Fibroblast of mammary gland (primary cell): ENCODE results near the gene OPCML.

Source experiments
- DNase-seq: peaks from one replicate; pipeline ENCODE4 v3.0.0-alpha.2; 2010; ENCODE audit warnings: low read depth
- H3K4me3 ChIP-seq: 2 replicates; pipeline ENCODE4 v1.5.1; 2011; ENCODE audit warnings: low read depth, mild to moderate bottlenecking, low read length, moderate library complexity; ENCODE audit not compliant: control insufficient read depth
- TF ChIP-seq, protein P1 (sequence below): conservative IDR thresholded peaks from 2 replicates; pipeline ENCODE4 v1.5.1; 2011; ENCODE audit warnings: low read depth, low read length, inconsistent platforms; ENCODE audit not compliant: control insufficient read depth, insufficient read depth

OPCML gene

DNA sequence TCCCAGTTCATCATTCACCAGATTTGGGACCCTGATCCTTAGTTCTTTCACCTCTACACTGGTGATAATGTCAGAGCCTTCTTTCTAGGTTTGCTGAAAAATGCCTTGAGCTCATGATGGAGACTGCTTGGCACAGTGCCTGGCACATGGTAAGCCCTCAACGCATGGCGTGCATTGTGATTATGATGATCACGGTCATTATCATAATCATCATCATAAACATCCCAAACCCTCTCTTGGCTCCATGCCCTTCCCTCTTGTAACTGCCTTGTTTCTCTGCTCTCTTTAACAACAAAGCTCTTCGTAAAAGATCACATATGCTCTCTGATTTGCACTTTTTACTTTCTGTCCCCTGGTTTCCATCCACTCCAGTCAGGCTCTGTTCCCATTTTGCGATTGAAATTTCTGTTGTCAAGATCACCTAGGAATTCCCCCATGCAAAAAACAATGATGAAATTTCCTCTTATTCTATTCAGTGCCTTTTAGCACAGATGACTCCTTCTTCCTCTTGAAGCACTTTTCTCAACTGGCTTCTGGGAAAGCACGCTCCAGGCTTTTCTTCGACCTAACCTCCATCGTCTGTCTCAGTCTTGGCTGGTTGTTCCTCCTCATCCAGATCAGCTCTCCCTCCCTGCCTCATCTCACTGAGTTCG, 479.1 kb downstream of the OPCML start:
- DNase-seq = no peak
- TF ChIP-seq, protein P1, sequence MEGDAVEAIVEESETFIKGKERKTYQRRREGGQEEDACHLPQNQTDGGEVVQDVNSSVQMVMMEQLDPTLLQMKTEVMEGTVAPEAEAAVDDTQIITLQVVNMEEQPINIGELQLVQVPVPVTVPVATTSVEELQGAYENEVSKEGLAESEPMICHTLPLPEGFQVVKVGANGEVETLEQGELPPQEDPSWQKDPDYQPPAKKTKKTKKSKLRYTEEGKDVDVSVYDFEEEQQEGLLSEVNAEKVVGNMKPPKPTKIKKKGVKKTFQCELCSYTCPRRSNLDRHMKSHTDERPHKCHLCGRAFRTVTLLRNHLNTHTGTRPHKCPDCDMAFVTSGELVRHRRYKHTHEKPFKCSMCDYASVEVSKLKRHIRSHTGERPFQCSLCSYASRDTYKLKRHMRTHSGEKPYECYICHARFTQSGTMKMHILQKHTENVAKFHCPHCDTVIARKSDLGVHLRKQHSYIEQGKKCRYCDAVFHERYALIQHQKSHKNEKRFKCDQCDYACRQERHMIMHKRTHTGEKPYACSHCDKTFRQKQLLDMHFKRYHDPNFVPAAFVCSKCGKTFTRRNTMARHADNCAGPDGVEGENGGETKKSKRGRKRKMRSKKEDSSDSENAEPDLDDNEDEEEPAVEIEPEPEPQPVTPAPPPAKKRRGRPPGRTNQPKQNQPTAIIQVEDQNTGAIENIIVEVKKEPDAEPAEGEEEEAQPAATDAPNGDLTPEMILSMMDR = no peak
- H3K4me3 ChIP-seq = no peak overlapping the region

DNA sequence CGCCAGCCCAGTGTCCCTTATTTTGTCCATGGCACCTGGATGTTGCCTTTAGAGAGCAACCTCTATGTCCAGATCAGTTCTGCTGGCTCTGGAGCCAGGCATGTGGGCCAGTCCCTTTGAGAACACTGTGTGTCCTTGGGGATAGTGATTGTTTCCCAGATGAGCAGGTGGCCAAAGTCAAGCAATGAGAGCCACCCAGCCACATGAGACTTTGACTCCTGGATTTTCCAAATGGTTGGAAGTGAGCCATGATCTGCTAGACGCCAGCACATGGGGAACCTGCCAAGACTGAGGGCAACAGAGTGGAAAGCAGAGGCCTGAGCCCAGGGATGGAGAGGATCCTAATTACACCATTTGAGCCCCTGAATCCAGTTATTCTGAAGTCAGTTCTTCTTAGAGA, 479.8 kb downstream of the OPCML start:
- DNase-seq = no peak
- TF ChIP-seq, protein P1 = no peak
- no peak overlapping the region for H3K4me3 ChIP-seq

DNA sequence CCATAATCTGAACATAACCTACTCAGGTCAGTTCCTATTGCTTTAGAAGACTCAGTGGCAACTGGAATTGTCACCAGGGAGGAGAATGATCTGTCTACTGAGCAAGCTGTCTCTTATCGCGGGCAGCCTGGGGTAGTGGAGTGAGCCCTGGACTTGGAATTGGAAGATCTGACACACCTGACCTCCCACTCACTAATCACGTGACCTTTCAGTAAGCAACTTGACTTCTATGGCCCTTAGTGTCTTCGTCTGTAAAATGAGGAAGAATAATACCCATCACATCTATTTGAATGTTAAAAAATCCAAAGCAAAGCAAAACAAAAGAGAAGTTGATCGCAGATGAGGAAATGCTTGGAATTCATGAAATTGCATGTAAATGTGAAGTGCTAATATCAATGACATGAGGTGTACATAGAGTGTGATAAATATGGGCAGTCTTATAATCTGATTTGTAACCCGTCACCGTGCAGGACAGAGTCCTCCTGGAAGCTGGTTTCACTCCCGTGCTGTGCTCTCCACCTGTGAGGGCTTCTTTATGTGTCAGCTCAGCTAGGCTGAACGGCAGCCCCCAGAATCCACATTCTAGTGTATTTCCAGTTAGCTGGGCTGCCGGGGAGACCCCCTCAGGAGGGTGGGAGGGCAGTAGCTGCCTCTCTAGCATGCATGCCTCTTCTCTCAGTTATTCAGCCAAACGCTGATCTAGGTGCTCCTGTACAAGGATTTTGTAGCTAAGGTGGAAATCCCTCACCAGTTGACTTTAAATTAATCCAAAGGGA, 482.9 kb downstream of the OPCML start:
- DNase-seq = no peak
- no peak overlapping the region for H3K4me3 ChIP-seq
- TF ChIP-seq, protein P1 = no peak

DNA sequence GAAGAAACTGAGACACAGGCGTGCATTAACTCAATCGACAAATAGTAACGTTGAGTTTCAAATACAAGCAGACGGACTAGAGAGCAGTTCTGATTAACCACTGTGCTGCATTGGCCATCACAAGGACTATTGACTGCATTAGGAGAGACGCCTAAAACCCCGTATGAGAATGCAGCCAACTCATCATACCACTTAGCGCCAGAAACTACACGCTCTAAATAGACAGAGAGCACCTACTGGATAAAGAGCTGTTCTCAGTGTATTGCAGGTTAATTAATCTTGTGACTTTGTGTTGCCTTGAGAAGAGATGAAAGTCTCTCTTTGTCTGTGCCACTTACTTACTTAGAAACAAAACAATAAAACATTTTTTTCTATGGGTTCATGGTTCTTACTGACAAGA, 484.0 kb downstream of the OPCML start:
- TF ChIP-seq, protein P1 = no peak
- DNase-seq = no peak
- H3K4me3 ChIP-seq = no peak overlapping the region

DNA sequence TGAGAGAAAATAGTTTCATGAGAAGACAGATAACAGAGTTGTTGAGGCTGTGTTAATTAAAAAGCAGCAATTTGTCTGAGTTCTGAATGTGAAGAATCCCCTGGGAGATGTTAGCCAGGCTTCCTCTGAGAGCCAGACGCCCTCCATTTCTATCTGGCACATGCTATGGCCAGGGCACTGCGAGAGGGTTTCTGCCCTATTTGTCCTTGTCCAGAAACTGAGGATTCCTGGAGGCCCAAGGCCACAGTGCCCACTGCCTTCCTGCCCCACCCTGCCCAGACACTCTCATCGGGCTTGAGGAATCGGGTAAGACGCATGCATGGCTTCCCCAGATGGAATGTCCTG, 484.6 kb downstream of the OPCML start:
- no peak for DNase-seq
- TF ChIP-seq, protein P1 = no peak
- H3K4me3 ChIP-seq = no peak overlapping the region

DNA sequence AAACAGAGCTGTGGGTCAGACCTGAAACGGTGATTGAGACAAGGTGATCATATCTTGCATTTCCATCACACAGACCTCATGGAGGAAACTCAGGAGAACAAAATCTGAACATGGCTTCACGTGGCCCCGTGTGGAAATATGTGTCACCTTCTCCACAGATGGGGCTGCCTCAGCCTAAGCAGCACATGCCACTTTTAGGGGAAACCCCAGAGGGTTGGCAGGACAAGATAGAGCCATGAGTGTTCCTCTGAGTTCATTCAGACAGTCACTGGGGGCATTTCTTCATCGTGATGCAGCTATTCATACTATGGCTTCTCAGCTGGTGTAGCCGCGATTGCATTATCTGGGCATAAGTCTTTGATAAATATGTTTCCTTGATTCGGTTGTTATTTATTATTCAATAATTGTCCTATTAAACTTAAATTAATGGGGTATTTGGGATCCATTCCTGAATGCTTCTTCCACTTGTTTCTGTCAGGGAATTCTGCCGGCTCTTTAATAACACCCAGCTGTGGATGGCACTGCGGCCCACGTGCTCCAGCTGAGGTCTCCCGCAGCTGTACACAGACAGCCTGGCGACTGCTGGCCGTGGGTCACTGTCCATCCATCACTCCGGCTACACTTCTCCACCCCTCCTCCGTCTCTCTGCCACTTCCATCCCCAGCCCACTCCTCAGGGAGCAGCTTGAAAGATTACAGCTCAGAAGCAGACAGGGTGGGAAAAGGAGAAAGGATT, 485.1 kb downstream of the OPCML start:
- TF ChIP-seq, protein P1 = no peak
- DNase-seq = no peak
- H3K4me3 ChIP-seq = no peak overlapping the region
